Adrenal gland (tissue), 5 donors: ENCODE data around the gene XPR1.

Experiments
- CTCF ChIP-seq, 6 experiments: fragments of 450-650 bp in 4 of 6; fragments of 200-600 bp in 2 of 6; sonication (generic) in 1 of 6; IDR thresholded peaks; 1 replicate in 5 of 6; 2 replicates in 1 of 6; pipeline versions ENCODE4 v1.5.1 to v1.8.0; 2016 to 2021; ENCODE audit warnings: antibody characterized with exemption in 6 of 6, mild to moderate bottlenecking in 2 of 6, moderate library complexity in 1 of 6
- POLR2A ChIP-seq, 2 donors: fragments of 450-650 bp; IDR thresholded peaks; one replicate each; pipeline ENCODE4 v1.6.1; 2017; ENCODE audit warnings: antibody characterized with exemption in 2 of 2, mild to moderate bottlenecking in 2 of 2, moderate library complexity in 1 of 2
- donor health status: DM: no; HTN: no; CAD: no.

- TF ChIP-seq POLR2A (IDR thresholded peaks at IDR 0.05) (no peak), CTCF (IDR thresholded peaks at IDR 0.05) (no peak)
These were observed 183.4 kb downstream of the XPR1 start for GRCh38 chr1:180815188-180815587.
